GM19023 (cell line): Measurements from ENCODE around the gene KCND3.

Experiments used
- ATAC-seq: cut with Tn5 transposase; IDR thresholded peaks from one replicate; pipeline ENCODE4 v1.9.1; 2021; ENCODE audit warnings: mild to moderate bottlenecking, moderate library complexity; ENCODE audit not compliant: unreplicated experiment

KCND3 gene

DNA sequence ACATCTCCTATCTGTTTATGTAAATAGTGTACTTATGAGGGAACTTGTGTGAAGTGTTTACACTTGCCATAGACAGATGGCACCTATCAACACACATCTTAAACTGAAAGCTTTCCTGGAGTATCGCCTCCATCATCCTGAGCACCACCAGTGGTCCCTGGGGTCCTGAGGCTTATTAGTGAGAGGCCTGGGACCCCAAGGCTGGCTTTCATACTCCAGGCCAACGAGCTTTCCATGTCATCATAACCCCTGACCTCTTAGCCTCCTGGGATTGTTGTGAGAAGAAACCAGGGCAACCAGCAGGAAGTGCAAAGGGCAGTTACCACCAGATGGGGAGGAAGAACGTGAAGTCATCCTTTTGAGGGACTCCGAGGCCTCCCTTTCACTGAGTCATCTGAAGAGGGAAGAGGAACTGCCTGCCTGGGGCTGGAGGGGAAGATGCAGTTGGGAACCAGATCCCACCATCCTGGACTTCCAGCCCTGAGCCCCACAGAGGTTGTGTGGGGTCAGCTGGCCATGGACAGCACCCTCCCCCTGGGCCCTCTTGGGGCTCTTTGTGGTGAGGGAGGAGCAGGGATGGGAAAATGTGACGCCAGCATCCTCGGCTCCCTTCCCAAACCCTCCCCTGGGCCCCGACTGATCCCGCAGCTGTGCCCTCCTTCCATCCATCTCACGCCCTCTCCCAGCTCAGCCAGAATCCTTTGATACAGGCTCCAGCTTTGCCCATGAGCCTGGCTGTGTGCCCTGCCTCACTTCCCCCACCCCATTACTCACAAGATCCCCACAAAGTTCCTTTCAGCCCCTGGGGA lies 256.1 kb downstream of the KCND3 start:
- ATAC-seq: no peak

DNA sequence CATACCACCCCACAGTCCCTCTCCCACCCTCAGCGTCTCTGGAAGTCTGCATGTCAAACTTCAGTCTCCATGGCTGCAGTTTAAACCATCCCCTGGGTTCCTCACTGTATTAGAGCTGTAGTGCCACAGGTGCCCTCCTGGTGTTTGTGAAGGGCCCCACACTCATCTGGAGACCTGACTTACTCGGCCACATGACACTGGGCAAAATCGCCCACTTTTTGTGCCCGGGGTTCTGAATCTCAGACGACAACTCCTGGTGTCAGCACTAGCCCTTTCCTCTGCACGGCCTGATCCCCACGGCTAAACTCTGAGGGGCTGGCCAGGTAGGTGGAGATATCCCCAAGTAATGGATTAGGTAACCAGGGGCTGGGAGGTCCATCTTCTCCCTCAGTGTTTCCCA lies 256.8 kb downstream of the KCND3 start:
- ATAC-seq: no peak

DNA sequence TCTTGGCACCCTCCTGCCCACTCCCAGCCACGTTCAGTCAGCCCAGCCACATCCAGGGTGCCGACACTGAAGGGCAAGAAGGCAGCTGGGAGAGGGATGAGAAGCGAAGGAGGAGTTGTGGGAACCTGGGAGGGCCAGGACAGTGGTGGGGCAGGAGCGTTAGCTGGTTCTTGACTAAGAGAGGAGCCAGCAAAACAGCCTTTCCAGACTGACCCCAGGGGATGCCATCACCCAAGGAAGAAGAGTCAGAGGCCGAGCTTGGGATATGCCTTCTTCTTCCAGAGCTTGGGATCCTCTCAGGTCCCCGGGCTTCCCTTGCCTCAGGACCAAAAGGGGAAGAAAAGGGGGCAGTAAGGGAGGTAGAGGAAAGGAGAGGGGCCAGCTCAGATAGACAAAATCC lies 257.5 kb downstream of the KCND3 start:
- ATAC-seq: no peak

DNA sequence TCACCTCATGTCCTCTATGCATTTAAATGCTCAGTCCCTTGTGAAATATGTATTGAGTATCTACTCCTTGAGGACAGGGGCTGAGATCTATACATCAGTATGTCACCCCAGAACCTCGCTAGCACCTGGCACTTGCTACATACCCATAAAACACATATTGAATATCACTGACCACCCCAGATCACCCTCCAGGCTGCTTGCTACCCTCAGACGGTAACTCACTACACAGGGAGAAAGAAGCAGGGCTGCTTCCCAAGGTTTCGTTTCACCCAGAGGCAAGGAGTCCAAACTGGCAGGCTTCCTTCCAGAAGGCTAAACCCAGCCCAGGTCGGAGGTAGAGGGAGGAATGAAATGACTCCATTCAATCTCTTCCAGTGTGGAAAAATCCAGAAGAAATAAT lies 258.8 kb downstream of the KCND3 start:
- no peak for ATAC-seq

DNA sequence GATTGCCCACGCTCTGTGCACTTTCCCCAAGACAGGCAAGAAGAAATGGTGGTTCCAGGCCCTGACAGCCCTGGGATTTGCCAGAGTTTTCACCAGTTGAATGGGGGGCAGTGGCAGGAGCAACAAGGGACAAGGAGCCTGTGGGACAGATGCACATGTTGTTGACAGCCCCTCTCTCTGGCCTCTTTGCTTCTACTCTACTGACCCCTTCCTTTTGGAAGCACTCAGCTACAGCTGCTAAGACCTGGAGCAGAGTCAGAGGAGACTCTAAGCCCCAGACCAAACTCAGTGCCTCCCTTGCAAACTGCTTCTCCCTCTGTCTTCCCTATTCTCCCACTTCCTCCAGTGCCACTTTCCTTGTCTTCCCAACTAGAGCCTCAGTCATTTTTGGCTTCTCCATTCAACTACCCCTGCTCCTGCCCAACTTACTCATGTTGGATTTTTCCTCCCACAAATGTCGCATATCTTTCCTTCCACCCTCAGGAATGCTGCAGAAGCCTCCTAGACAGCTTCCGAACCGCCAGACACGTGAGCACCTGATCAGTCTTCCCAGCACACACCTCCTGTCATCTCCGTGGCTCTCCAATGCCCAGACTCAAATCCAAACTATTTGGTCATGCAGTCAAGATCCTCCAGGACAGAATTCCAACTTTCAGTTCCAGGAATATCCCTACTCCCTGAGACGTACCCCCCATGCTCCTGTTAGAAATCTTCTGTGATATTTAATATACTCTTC lies 259.4 kb downstream of the KCND3 start:
- no peak for ATAC-seq

DNA sequence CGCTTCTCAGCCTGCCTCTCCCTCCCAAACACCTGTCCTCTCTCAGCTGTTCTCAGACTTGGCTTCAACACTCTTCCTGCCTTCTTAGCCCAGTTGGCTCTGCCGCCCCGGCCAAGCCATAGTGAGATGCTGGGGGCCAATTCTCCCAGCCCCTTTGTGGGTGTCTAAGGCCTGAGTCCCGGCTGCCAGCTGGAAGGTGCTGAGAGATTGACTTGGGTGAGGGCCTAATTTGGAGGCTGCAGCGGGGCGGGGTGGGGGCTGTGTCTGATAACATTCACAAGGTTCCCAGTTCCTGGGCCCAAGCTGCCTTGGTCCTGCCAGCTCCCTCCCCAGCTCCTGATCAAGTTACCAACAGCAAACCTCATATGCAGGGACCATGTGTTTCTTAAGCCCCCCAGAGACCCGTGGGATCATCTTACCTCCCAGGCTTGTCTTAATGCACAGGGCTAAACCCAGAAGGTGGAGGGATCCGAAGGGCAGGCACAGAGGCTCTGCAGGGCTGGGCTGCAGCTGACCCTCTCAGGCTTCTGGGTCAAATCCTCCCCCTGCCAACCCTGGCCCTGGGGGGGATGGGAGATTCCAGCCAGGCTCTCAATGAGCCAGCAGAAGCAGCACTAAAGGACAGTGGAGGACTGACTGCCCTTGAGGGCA lies 260.1 kb downstream of the KCND3 start:
- ATAC-seq: no peak

DNA sequence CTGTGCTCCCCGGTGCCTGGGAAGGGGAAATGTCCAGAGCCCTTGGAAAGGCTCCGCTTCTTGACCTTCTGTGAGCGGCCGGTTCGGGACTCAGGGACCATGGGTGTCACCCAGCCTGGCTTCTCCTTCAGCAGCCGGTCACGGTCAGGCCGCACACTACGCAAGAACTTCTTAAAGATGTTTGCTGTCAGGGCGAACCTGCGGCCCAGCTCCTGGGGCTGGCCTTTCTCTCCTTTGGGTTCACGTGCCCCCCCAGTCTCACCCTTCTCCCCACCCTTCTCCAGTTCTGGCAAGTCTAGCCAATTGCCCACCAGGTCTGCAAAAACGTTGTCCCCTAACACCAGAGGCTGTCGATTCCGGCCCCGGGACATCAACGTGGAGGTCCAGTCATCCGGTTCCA lies 262.4 kb downstream of the KCND3 start:
- ATAC-seq: no peak

DNA sequence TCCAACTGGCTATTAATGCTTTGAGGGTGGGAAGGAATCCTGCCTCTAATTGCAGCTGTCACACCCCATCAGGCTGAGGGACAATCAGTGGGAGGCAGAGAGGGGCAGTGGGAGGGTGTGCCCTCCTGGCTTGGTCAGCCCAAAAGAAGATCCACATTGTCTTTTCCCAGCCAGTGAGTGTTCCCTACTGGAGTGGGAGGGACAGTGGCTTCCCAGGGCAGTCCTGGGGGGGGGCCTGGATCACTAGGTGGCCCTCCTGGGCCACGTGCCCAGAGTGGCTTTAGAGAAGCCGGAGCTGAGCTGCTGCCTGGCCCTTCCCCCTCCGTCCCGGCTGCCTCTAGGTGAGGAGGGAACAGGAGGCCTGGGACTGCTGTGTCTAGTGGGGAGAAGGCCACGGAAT lies 264.3 kb downstream of the KCND3 start:
- ATAC-seq: no peak

DNA sequence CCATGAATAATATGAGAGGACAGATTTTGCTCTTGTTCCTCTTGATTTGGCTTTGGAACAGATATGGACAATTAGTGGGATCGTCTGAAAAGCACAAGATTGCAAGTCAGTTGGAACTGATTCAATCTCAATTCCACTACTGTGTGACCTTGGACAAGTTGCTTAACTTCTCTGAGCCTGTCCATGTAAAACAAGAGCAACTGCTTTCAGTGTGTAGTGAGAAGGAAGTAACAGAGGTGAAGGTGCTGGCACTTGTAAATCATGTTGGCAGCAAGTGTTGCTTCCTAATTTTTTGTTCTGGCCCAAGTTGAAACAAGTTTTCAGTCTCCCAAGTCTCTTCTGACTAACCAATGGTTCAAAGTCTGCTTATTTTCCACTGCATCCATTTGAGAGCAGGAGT lies 265.6 kb downstream of the KCND3 start:
- ATAC-seq: no peak

DNA sequence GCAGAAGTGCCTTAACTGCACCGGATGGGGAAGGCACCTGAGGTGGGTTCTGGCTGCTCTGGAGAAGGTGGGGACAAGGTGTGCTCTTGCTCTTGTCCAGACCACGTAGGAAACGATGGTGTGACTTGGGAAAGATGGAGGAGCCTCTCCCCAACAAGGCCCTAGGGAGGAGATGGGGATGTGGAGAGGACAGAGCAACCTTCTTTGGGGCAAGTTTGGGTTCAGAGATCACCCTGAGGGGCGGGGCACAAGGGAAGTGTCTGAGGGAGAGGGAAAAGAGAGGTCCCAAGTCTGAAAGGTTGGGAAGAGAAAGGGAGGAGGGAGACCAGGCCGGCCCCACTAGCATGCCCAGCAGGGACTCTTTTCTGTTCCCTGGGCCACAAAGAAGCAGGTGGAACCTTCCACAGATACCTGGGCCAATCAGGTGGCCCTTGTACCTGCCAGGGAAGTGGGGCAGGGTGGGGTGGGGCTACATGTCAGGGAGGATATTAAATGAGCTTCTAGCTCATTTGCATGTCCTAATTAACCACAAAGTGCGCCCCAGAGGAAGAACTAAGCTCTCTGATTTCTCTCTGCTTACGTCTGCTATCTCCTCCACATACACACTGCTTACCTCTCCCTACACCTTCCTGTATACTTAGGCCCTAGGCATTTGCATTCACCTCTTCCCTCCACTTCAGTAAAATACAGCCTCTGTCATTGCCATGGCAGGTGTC lies 266.2 kb downstream of the KCND3 start:
- ATAC-seq: no peak

DNA sequence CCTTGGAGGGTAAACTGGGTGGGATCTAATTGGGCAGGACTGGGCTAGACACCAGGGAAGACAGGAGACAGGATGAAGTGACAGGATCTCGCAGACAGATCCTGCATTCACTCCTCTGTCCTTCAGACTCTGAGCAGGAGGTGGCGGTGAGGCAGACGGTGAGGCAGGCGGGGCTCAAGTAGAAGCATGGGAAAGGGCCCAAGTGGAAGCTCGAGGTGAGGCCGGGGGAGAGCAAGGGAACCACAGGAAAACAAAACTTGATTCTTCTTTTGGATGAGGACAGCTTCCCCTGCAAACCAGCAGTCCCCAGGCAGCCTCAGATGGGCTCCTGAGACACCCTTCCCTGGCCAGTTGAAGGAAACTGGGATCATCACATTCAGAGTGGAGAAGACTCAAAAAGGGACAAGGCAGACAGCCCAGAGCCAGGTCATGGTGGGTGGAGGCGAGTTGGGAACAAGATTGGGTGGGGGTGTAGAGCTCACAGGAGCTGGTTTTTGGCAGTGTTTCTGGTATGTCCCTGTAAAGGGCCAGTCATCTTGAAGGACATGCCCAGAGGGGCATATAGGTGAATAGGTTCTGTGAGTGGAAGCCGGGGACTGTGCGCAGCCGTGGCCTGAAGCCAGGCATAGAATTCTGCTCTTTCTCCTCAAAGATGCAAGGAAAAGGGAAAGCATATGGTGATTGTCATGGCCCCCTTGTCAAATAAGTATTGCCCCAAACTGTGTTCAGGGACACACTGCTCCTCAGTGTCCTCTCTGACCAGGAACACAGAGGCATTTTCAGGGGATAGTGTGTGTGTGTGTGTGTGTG lies 268.3 kb downstream of the KCND3 start:
- no peak for ATAC-seq
